HG02571 (cell line): ENCODE measurements around the gene ACSL4.
"Not testable (repeated sequence)": the region's sequence is repeated elsewhere in the genome, so short reads cannot be mapped to it uniquely, and the experiment has no call there.

Experiments
- ATAC-seq: cut with Tn5 transposase; IDR thresholded peaks from one replicate; pipeline ENCODE4 v1.9.1; 2021; ENCODE audit warnings: mild to moderate bottlenecking, moderate library complexity; ENCODE audit not compliant: unreplicated experiment

Gene ACSL4

GRCh38 chrX:109732017-109732801 is 848 bp downstream of the ACSL4 start:
- ATAC-seq, result peak; percentile 16

GRCh38 chrX:109728173-109728535 is 4.9 kb downstream of the ACSL4 start:
- ATAC-seq, result no peak

- not testable (repeated sequence) for ATAC-seq
These were observed 8.1 kb downstream of the ACSL4 start for GRCh38 chrX:109724971-109725370.

GRCh38 chrX:109720947-109721346 is 12.1 kb downstream of the ACSL4 start:
- no peak for ATAC-seq

- ATAC-seq, result no peak
These were observed 13.8 kb downstream of the ACSL4 start for GRCh38 chrX:109719264-109719663.

GRCh38 chrX:109716431-109717028 is 16.5 kb downstream of the ACSL4 start:
- no peak for ATAC-seq

- no peak for ATAC-seq
These were observed 18.6 kb downstream of the ACSL4 start for GRCh38 chrX:109714340-109714958.

GRCh38 chrX:109710181-109710580 is 22.9 kb downstream of the ACSL4 start:
- no peak for ATAC-seq

- ATAC-seq, result no peak
These were observed 23.9 kb downstream of the ACSL4 start for GRCh38 chrX:109709129-109709631.

- ATAC-seq, result no peak
These were observed 25.3 kb downstream of the ACSL4 start for GRCh38 chrX:109707720-109708119.

GRCh38 chrX:109707319-109707718 is 25.7 kb downstream of the ACSL4 start:
- no peak for ATAC-seq

- ATAC-seq, result peak; percentile 66
These were observed 28.5 kb downstream of the ACSL4 start for GRCh38 chrX:109704563-109704962.

- no peak for ATAC-seq
These were observed 35.2 kb downstream of the ACSL4 start for GRCh38 chrX:109697855-109698254.

GRCh38 chrX:109696146-109696740 is 36.8 kb downstream of the ACSL4 start:
- ATAC-seq, result no peak

GRCh38 chrX:109695637-109696036 is 37.4 kb downstream of the ACSL4 start:
- no peak for ATAC-seq

GRCh38 chrX:109691752-109692151 is 41.3 kb downstream of the ACSL4 start:
- no peak for ATAC-seq

GRCh38 chrX:109691277-109691676 is 41.8 kb downstream of the ACSL4 start:
- no peak for ATAC-seq

GRCh38 chrX:109687903-109688302 is 45.2 kb downstream of the ACSL4 start:
- no peak for ATAC-seq

- ATAC-seq, result no peak
These were observed 47.4 kb downstream of the ACSL4 start for GRCh38 chrX:109685656-109686078.

GRCh38 chrX:109684136-109684535 is 48.9 kb downstream of the ACSL4 start:
- no peak for ATAC-seq

GRCh38 chrX:109681475-109682081 is 51.5 kb downstream of the ACSL4 start:
- no peak for ATAC-seq
